Lower leg skin (tissue), 4 donors: ENCODE measurements around the gene MTMR12. TPM values are rescaled to one million over a fixed set of nuclear protein-coding genes. Genes with fewer than 3 reads are reported as not detected.
"Not testable (repeated sequence)": the region's sequence is repeated elsewhere in the genome, so short reads cannot be mapped to it uniquely, and the experiment has no call there.

Source experiments
- DNase-seq, 2 donors: peaks; one replicate each; pipeline ENCODE4 v3.0.0-alpha.2; 2019; ENCODE audit warnings: low spot score in 2 of 2
- H3K4me3 ChIP-seq: fragments of 200-600 bp; sonication (generic); 2 replicates; pipeline ENCODE4 v1.5.1; 2017; ENCODE audit warnings: mild to moderate bottlenecking, low read depth; ENCODE audit not compliant: poor library complexity, severe bottlenecking
- POLR2A ChIP-seq, 2 donors: fragments of 450-650 bp; IDR thresholded peaks; one replicate each; pipeline ENCODE4 v1.6.1; 2016 to 2017; ENCODE audit warnings: antibody characterized with exemption in 2 of 2, mild to moderate bottlenecking in 1 of 2, moderate library complexity in 1 of 2
- WGBS, 2 donors: methylation state at CpG; one replicate each; pipeline ENCODE4 v1.1.5; 2018; 5-methylcytosine and 5-hydroxymethylcytosine counted together
- intact Hi-C: fragments of 100-400 bp; cut with DNase I; formaldehyde crosslinking; loops from one replicate; pipeline ENCODE4 v1.15.0; 2023; ENCODE audit warnings: low total_unique reads
- total RNA-seq, 4 donors: library from RNA; depleted of rRNA; stranded (reverse); fragments of >200 nt; gene quantifications; one replicate each; pipeline ENCODE4 v1.1.0, GENCODE V29; 2016
- TF ChIP-seq, protein P1 (sequence below), 3 donors: fragments of 450-650 bp; IDR thresholded peaks; one replicate each; pipeline ENCODE4 v1.5.1; 2016; ENCODE audit warnings: antibody characterized with exemption in 3 of 3, mild to moderate bottlenecking in 3 of 3, moderate library complexity in 2 of 3

Gene MTMR12
- total RNA-seq, 4 donors from 2014 or later: 23.1 to 36.2 (median 33.4) TPM

DNA sequence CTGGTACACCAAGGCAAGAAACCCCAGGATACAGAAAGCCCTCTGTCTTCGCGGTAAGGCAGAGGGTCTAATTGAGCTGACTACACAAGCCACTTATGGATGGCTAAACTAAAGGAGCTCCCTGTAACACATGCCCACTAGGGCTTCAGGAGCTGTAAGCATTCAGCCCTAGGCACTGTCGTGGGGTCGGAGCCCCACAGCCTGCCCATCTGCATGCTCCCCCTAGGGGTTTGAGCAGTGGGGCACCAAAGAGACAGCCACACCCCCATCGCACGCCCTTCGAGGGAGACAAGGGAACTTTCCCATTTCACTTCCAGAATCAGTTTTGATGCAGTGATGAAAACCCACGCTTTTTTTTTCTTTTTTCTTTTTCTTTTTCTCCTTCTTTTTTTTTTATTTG lies 11.0 kb upstream of the MTMR12 start:
- 76 to 83% methylated on average over 8 of the region's 8 CpGs for WGBS, 2 donors

DNA sequence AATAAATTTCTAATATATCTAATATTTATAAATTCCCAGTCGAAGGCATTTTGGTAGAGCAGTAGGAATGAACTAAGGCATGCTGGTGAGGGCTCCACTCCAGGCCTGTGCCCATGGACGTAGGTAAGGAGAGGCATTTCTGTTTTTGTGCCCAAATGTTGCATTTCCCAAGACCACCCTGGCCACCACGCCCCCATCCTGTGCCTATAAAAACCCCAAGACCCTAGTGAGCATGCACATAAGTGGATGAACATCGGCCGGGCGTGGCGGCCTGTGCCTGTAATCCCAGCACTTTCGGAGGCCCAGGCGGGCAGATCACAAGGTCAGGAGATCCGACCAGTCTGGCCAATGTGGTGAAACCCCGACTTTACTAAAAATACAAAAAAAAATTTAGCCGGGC lies 10.1 kb upstream of the MTMR12 start:
- intact Hi-C loops: no loop called here
- TF ChIP-seq, protein P1, sequence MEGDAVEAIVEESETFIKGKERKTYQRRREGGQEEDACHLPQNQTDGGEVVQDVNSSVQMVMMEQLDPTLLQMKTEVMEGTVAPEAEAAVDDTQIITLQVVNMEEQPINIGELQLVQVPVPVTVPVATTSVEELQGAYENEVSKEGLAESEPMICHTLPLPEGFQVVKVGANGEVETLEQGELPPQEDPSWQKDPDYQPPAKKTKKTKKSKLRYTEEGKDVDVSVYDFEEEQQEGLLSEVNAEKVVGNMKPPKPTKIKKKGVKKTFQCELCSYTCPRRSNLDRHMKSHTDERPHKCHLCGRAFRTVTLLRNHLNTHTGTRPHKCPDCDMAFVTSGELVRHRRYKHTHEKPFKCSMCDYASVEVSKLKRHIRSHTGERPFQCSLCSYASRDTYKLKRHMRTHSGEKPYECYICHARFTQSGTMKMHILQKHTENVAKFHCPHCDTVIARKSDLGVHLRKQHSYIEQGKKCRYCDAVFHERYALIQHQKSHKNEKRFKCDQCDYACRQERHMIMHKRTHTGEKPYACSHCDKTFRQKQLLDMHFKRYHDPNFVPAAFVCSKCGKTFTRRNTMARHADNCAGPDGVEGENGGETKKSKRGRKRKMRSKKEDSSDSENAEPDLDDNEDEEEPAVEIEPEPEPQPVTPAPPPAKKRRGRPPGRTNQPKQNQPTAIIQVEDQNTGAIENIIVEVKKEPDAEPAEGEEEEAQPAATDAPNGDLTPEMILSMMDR (IDR thresholded peaks at IDR 0.05): no peak
- no peak for TF ChIP-seq POLR2A (IDR thresholded peaks at IDR 0.05)

More for the DNA sequence above, 11.0 kb upstream of the MTMR12 start:
- H3K4me3 ChIP-seq: no peak overlapping the region
- no peak for DNase-seq
- intact Hi-C loops: no loop called here
- TF ChIP-seq POLR2A (IDR thresholded peaks at IDR 0.05): no peak
- TF ChIP-seq, protein P1 (IDR thresholded peaks at IDR 0.05): no peak

DNA sequence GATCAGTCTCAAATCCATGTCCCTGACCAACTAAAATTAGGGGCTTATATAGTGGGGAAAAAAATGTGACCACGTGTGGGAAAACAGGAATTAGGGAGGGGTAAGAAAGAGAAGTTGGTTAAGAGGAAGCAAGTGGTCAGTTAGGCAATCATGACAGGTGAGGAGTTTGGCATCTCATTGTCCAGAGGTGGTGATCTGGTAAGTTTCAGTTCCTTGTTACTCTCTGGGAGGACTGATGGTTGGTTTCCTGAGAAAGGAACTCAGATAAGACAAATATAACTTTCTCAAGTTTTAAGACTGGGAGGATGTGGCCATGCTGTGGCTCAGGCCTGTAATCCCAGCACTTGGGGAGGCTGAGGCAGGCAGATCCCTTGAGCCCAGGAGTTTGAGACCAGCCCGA lies 9.0 kb upstream of the MTMR12 start:
- DNase-seq, intact Hi-C loops, H3K4me3 ChIP-seq: not testable (repeated sequence)
- 87 to 91% methylated on average over 2 of the region's 2 CpGs for WGBS, 2 donors

More for the DNA sequence above, 10.1 kb upstream of the MTMR12 start:
- WGBS, 2 donors: 94 to 97% methylated on average over 12 of the region's 12 CpGs
- no peak overlapping the region for H3K4me3 ChIP-seq
- no peak for DNase-seq

DNA sequence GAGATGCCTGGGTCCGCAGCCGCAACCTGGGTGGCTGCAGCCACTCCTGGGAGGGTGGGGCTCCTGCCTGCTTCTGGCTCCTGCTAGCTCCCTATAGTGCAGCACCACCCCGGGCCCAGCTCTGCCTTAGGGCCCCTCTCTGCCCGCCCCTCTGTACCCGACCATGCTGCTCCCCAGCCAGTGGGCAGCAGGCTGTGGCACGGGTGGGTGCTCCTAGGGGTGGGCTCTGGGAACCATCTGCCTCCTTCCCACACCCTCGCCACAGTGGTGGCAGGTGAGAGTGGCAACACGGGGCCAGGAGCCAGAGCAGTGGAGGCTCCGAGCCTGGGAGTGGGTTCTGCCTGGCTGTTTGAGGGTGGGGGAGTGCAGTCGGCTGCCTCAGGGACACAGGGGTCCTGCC lies 7.8 kb upstream of the MTMR12 start:
- DNase-seq: no peak
- intact Hi-C loops: no loop called here
- no peak overlapping the region for H3K4me3 ChIP-seq
- WGBS, 2 donors: 94 to 95% methylated on average over 2 to 5 of the region's 10 CpGs
- TF ChIP-seq POLR2A (IDR thresholded peaks at IDR 0.05): no peak
- TF ChIP-seq, protein P1 (IDR thresholded peaks at IDR 0.05): no peak

DNA sequence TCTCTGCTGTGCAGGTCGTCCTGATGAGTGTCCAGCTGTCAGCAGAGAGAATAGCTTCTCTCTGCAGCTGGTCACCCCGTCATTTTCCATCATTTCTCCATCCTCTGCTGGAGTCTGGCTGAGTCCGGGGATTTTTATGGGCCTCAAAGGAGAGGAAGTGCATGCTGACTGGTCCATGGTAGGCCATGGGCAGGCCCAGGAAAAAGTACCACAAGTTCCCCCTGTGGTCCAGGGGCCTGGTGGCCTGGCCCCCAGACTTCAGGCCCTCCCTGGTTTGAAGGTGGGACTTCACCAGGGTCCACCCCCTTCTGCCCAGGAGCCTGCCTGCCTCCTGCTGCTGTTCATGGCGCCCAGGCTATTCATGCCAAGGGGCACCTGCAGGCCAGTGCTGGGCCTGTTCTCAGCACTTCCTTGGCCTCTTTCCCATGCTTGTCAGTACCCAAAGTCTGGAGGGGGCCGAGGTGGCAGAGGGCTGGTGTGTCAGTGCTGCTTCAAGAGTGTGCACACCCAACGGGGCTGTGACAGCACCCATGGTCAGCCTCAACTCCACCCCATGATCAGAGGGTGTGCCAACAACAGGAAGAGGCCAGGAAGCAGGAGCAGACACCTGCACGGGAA lies 7.3 kb upstream of the MTMR12 start:
- no peak overlapping the region for H3K4me3 ChIP-seq
- TF ChIP-seq, protein P1 (IDR thresholded peaks at IDR 0.05): no peak
- no peak for TF ChIP-seq POLR2A (IDR thresholded peaks at IDR 0.05)
- intact Hi-C loops: no loop called here
- WGBS, 2 donors: 71 to 72% methylated on average over 7 of the region's 7 CpGs
- DNase-seq: no peak

DNA sequence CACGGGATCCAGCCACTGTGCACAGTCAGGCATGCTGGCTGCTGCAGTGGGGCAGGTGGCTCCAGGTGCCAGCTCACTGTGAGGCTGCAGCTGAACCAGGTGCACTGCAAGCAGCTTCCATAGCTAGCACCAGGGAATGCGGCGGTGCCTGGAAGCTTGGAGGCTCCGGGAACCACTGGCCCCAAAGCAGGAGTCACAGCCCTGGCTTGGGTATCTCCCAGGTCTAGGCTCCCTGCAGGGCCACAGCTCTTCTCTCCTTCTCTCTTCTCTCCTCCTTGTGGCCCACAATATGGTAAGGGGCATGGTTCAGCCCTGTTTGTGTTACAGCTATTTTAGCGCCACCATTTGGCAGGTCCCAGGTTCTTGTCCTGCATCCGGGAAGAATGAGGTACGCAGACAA lies 6.7 kb upstream of the MTMR12 start:
- no peak overlapping the region for H3K4me3 ChIP-seq
- DNase-seq: no peak
- intact Hi-C loops: no loop called here
- 79 to 80% methylated on average over 7 of the region's 7 CpGs for whole genome bisulfite sequencing, 2 donors
- no peak for TF ChIP-seq POLR2A (IDR thresholded peaks at IDR 0.05)
- TF ChIP-seq, protein P1 (IDR thresholded peaks at IDR 0.05): no peak
